ENCODE results near the gene COL4A2. TPM values are rescaled to one million over a fixed set of nuclear protein-coding genes. Genes with fewer than 3 reads are reported as not detected.

The COL4A2 gene
- total RNA-seq, 1 experiment from 2014 or later = 1.6 TPM

GRCh38 chr13:110259651-110260050, 47.4 kb upstream of the COL4A2 start:
- H3K9me3 ChIP-seq (ENCODE audit: control insufficient read depth in 1 of 2, insufficient read depth in 1 of 2, low read depth in 1 of 2, low read length in 2 of 2) = no peaks in the 10 kb centered on the region
- BruUV-seq (replicated peaks) = no TSS peak
- no peaks in the 10 kb centered on the region; the same call in 1 of the 2 replicates for H3K27me3 ChIP-seq (ENCODE audit: insufficient read depth, low read length)
- H3K36me3 ChIP-seq (ENCODE audit: control insufficient read depth in 1 of 2, insufficient read depth in 2 of 2, low read length in 2 of 2) = no peaks in the 10 kb centered on the region
- ChIA-PET CTCF (no interaction called here), RAD21 (ENCODE audit: low non-redundant PET in 1 of 2, low total read pairs in 2 of 2, uncharacterized antibody in 2 of 2, unreplicated experiment in 2 of 2) (no interaction called here), POLR2A (no interaction called here)
- H3K4me3 ChIP-seq (replicated peaks in 1 of 2; ENCODE audit: low read depth in 1 of 2, low read length in 2 of 2) = no peak overlapping the region
- DNase-seq (ENCODE audit: low read depth, low spot score) (no peak), ATAC-seq (no peak)
- intact Hi-C loops (cut with micrococcal nuclease) = no loop called here
- no peak overlapping the region for H3K4me2 ChIP-seq (ENCODE audit: low read length)
- no peak overlapping the region for H3K27ac ChIP-seq (ENCODE audit: low read depth, low read length)
- TF ChIP-seq EZH2 (IDR thresholded peaks at IDR 0.05) = no peak
- no peak for TF ChIP-seq REST (IDR thresholded peaks at IDR 0.05; ENCODE audit: low read depth)
- no peak for TF ChIP-seq CTCF (IDR thresholded peaks at IDR 0.05 in 2 of 3, conservative IDR thresholded peaks at IDR 0.05 in 1 of 3; ENCODE audit: borderline replicate concordance in 1 of 3, insufficient read depth in 1 of 3, low read depth in 2 of 3, low read length in 2 of 3)
- no peak overlapping the region for H3K9ac ChIP-seq (ENCODE audit: low read length)
- H3K79me2 ChIP-seq (ENCODE audit: insufficient read depth, low read length) = no peaks in the 10 kb centered on the region
- H3K9me2 ChIP-seq (ENCODE audit: insufficient read depth) = no peaks in the 10 kb centered on the region
- H4K20me1 ChIP-seq (ENCODE audit: insufficient read depth) = no peaks in the 10 kb centered on the region
- peaks cover 0 to 7% of the 10 kb centered on the region in 2 experiments; a peak in 2 of 4 replicates for H3K4me1 ChIP-seq (ENCODE audit: control insufficient read depth in 1 of 2, insufficient read depth in 2 of 2, low read length in 2 of 2)
- H2AFZ ChIP-seq (ENCODE audit: low read depth, low read length, poor library complexity, severe bottlenecking) = no peak overlapping the region
